Measurements from ENCODE around the gene PLK3. TPM values are rescaled to one million over a fixed set of nuclear protein-coding genes. Genes with fewer than 3 reads are reported as not detected.

Gene PLK3
- total and polyA plus RNA-seq, 2 donors from 2014 or later = 4.4 to 24.3 TPM

GRCh38 chr1:44817771-44818495 lies 17.8 kb downstream of the PLK3 start:
- Histone ChIP-seq H3K4me3 (ENCODE audit: low read length in 3 of 3) (no peak overlapping the region), H3K27ac (ENCODE audit: low read depth in 2 of 2, low read length in 2 of 2) (no peak overlapping the region), H3K9ac (ENCODE audit: low read length in 3 of 3) (peak overlapping the region in 1 of 3 donors; percentile 51), H3K9me3 (ENCODE audit: control insufficient read depth in 2 of 3, insufficient read depth in 1 of 3, low read length in 3 of 3) (no peaks in the 10 kb centered on the region), H3K27me3 (ENCODE audit: control insufficient read depth, insufficient read depth, low read length) (no peaks in the 10 kb centered on the region), H3K36me3 (ENCODE audit: control insufficient read depth in 2 of 3, insufficient read depth in 3 of 3, low read length in 3 of 3) (no peaks in the 10 kb centered on the region), H3K4me1 (ENCODE audit: control insufficient read depth in 2 of 3, insufficient read depth in 2 of 3, low read depth in 1 of 3, low read length in 3 of 3) (peaks cover 0 to 15% (median 0%) of the 10 kb centered on the region in 3 donors)
- intact Hi-C loops (cut with DNase I) = no loop called here
- TF ChIP-seq, protein P1, sequence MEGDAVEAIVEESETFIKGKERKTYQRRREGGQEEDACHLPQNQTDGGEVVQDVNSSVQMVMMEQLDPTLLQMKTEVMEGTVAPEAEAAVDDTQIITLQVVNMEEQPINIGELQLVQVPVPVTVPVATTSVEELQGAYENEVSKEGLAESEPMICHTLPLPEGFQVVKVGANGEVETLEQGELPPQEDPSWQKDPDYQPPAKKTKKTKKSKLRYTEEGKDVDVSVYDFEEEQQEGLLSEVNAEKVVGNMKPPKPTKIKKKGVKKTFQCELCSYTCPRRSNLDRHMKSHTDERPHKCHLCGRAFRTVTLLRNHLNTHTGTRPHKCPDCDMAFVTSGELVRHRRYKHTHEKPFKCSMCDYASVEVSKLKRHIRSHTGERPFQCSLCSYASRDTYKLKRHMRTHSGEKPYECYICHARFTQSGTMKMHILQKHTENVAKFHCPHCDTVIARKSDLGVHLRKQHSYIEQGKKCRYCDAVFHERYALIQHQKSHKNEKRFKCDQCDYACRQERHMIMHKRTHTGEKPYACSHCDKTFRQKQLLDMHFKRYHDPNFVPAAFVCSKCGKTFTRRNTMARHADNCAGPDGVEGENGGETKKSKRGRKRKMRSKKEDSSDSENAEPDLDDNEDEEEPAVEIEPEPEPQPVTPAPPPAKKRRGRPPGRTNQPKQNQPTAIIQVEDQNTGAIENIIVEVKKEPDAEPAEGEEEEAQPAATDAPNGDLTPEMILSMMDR (IDR thresholded peaks at IDR 0.05; ENCODE audit: borderline replicate concordance, extremely low read depth, insufficient read depth) = no peak
- FAIRE-seq (no peak), DNase-seq (peak in 2 of 5 donors; percentile 27 to 36)

GRCh38 chr1:44819196-44819607 lies 19.0 kb downstream of the PLK3 start:
- Histone ChIP-seq H3K27me3 (ENCODE audit: control insufficient read depth, insufficient read depth, low read length) (no peaks in the 10 kb centered on the region), H3K4me3 (ENCODE audit: low read length in 3 of 3) (peak overlapping the region; percentile 38 to 87 (median 78)), H3K4me1 (ENCODE audit: control insufficient read depth in 2 of 3, insufficient read depth in 2 of 3, low read depth in 1 of 3, low read length in 3 of 3) (peaks cover 0 to 12% (median 0%) of the 10 kb centered on the region in 3 donors), H3K9ac (ENCODE audit: low read length in 3 of 3) (peak overlapping the region; percentile 19 to 98 (median 96)), H3K27ac (ENCODE audit: low read depth in 2 of 2, low read length in 2 of 2) (peak overlapping the region; percentile 97 to 98), H3K36me3 (ENCODE audit: control insufficient read depth in 2 of 3, insufficient read depth in 3 of 3, low read length in 3 of 3) (no peaks in the 10 kb centered on the region), H3K9me3 (ENCODE audit: control insufficient read depth in 2 of 3, insufficient read depth in 1 of 3, low read length in 3 of 3) (no peaks in the 10 kb centered on the region)
- intact Hi-C loops (cut with DNase I) = no loop called here
- FAIRE-seq (no peak), DNase-seq (peak in 2 of 5 donors; percentile 41 to 62)
- TF ChIP-seq, protein P1 (IDR thresholded peaks at IDR 0.05; ENCODE audit: borderline replicate concordance, extremely low read depth, insufficient read depth) = no peak

DNA sequence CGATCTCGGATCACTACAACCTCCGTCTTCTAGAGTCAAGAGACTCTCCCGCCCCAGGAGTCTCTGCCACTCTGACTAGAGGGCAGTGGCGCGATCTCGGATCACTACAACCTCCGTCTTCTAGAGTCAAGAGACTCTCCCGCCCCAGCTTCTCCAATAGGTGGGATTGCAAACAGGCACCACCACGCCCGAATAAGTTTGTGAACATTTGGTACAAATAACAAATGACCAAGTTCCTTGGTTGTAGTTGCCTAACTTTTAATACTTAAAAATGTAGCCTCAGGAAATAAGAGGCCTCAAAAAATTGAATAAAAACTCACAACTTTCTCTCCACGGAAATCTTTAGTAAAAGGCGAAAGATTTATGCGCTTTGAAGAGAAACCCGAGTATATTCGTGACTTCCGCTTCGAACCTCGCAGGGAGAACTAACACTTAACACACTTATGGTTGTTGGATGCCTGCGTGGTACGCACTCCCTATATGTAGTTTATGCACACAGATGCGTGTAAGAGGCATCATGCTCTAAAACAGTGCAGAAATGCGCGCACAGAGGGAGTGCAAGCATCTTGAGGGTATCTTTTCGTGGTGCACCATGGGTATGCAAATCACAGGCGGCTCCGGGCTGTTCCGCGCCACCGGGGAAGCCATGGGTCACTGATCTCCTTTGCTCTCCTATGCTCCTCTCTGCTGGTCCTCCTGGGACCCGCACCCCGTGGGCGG lies 19.6 kb downstream of the PLK3 start:
- intact Hi-C loops (cut with DNase I) = no loop called here
- FAIRE-seq = peak; percentile 42

More for the DNA sequence above, 19.6 kb downstream of the PLK3 start:
- Histone ChIP-seq H3K27ac (ENCODE audit: low read depth in 2 of 2, low read length in 2 of 2) (peak overlapping the region; percentile 97 to 98), H3K4me3 (ENCODE audit: low read length in 3 of 3) (peak overlapping the region; percentile 78 to 87 (median 79)), H3K9ac (ENCODE audit: low read length in 3 of 3) (peak overlapping the region; percentile 74 to 98 (median 96)), H3K9me3 (ENCODE audit: control insufficient read depth in 2 of 3, insufficient read depth in 1 of 3, low read length in 3 of 3) (no peaks in the 10 kb centered on the region), H3K27me3 (ENCODE audit: control insufficient read depth, insufficient read depth, low read length) (no peaks in the 10 kb centered on the region), H3K36me3 (ENCODE audit: control insufficient read depth in 2 of 3, insufficient read depth in 3 of 3, low read length in 3 of 3) (no peaks in the 10 kb centered on the region), H3K4me1 (ENCODE audit: control insufficient read depth in 2 of 3, insufficient read depth in 2 of 3, low read depth in 1 of 3, low read length in 3 of 3) (peaks cover 0 to 12% (median 0%) of the 10 kb centered on the region in 3 donors)
- DNase-seq = peak; percentile 84 to 95 (median 94)
- TF ChIP-seq, protein P1 (IDR thresholded peaks at IDR 0.05; ENCODE audit: borderline replicate concordance, extremely low read depth, insufficient read depth) = no peak

Measured in kidney (tissue), 14 donors.